DOHH2 (cell line): ENCODE results near the gene USP20.

ENCODE experiments used
- EZH2phosphoT487 ChIP-seq: fragments of 200-600 bp; sonication (generic); IDR thresholded peaks from 2 replicates; pipeline ENCODE4 v1.6.1; 2017; ENCODE audit warnings: borderline replicate concordance, mild to moderate bottlenecking, antibody characterized with exemption, low read length, moderate library complexity, mixed read lengths
- TF ChIP-seq, protein P1 (sequence below): fragments of 200-600 bp; sonication (generic); IDR thresholded peaks from one replicate; pipeline ENCODE4 v1.5.1; 2014; ENCODE audit warnings: antibody characterized with exemption, mild to moderate bottlenecking, low read depth, low read length; ENCODE audit not compliant: poor library complexity, severe bottlenecking

DNA sequence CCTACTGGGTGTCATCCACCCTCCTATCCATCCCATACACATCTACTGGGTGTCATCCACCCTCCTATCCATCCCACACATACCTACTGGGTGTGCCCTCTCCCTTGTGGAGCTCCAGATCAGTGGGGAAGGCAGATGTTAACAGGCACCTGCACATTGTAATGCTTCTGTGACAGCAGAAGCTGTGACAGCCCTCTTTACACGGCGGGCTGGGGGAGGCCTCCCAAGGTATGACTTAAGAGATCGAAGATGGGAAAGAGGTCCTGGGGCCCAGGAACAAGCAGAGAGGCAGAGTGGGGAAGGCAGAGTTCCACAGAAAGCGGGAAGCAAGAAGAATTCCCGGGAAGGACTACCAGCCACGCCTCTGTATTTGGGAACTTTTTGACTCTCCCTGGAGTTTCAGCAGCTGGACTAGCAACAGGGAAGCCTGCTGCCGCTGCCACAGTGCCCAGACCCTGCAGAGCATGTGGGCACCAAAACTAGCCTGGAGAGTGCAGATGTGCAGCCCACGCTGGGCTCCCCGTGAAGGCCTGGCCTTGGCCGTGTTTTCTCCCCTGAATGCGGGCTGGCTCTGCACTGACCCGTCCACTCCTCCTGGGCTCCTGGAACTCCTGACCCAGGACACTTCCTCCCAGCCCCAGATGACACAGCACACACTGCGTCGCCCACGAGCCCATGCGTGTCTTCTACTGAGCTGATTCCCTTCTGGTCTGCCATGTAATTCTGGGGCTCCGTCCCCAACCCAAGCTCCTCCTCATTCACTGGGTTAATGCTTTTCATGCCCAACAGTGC is 20.6 kb upstream of the USP20 start:
- TF ChIP-seq, protein P1, sequence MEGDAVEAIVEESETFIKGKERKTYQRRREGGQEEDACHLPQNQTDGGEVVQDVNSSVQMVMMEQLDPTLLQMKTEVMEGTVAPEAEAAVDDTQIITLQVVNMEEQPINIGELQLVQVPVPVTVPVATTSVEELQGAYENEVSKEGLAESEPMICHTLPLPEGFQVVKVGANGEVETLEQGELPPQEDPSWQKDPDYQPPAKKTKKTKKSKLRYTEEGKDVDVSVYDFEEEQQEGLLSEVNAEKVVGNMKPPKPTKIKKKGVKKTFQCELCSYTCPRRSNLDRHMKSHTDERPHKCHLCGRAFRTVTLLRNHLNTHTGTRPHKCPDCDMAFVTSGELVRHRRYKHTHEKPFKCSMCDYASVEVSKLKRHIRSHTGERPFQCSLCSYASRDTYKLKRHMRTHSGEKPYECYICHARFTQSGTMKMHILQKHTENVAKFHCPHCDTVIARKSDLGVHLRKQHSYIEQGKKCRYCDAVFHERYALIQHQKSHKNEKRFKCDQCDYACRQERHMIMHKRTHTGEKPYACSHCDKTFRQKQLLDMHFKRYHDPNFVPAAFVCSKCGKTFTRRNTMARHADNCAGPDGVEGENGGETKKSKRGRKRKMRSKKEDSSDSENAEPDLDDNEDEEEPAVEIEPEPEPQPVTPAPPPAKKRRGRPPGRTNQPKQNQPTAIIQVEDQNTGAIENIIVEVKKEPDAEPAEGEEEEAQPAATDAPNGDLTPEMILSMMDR = no peak
- TF ChIP-seq EZH2phosphoT487 = no peak
